ENCODE data around the gene DNMT3L.

Gene DNMT3L

GRCh38 chr21:44291078-44291935 lies 29.6 kb upstream of the DNMT3L start:
- TF ChIP-seq TAF1 (IDR thresholded peaks at IDR 0.05; ENCODE audit: borderline replicate concordance, insufficient read depth, low read length) = no peak
- TF ChIP-seq REST (IDR thresholded peaks at IDR 0.05; ENCODE audit: insufficient read depth in 1 of 2, low read depth in 2 of 2, low read length in 2 of 2) = no peak
- TF ChIP-seq POLR2AphosphoS5 (IDR thresholded peaks at IDR 0.05; ENCODE audit: low read depth, low read length) = no peak
- no peak for TF ChIP-seq SIN3A (IDR thresholded peaks at IDR 0.05; ENCODE audit: borderline replicate concordance, insufficient read depth, low read length)
- TF ChIP-seq FOXP2 (optimal IDR thresholded peaks at IDR 0.05; ENCODE audit: borderline replicate concordance, extremely low read depth, extremely low read length, insufficient read depth) = no peak

- TF ChIP-seq TAF1 (IDR thresholded peaks at IDR 0.05; ENCODE audit: borderline replicate concordance, insufficient read depth, low read length) (no peak), POLR2AphosphoS5 (IDR thresholded peaks at IDR 0.05; ENCODE audit: low read depth, low read length) (no peak), SIN3A (IDR thresholded peaks at IDR 0.05; ENCODE audit: borderline replicate concordance, insufficient read depth, low read length) (no peak), FOXP2 (optimal IDR thresholded peaks at IDR 0.05; ENCODE audit: borderline replicate concordance, extremely low read depth, extremely low read length, insufficient read depth) (no peak), REST (IDR thresholded peaks at IDR 0.05; ENCODE audit: insufficient read depth in 1 of 2, low read depth in 2 of 2, low read length in 2 of 2) (no peak)
These were observed 28.8 kb upstream of the DNMT3L start for GRCh38 chr21:44290327-44291077.

GRCh38 chr21:44289381-44290010 lies 27.8 kb upstream of the DNMT3L start:
- TF ChIP-seq FOXP2 (optimal IDR thresholded peaks at IDR 0.05; ENCODE audit: borderline replicate concordance, extremely low read depth, extremely low read length, insufficient read depth) = no peak
- no peak for TF ChIP-seq TAF1 (IDR thresholded peaks at IDR 0.05; ENCODE audit: borderline replicate concordance, insufficient read depth, low read length)
- TF ChIP-seq REST (IDR thresholded peaks at IDR 0.05; ENCODE audit: insufficient read depth in 1 of 2, low read depth in 2 of 2, low read length in 2 of 2) = no peak
- no peak for TF ChIP-seq SIN3A (IDR thresholded peaks at IDR 0.05; ENCODE audit: borderline replicate concordance, insufficient read depth, low read length)
- TF ChIP-seq POLR2AphosphoS5 (IDR thresholded peaks at IDR 0.05; ENCODE audit: low read depth, low read length) = no peak

DNA sequence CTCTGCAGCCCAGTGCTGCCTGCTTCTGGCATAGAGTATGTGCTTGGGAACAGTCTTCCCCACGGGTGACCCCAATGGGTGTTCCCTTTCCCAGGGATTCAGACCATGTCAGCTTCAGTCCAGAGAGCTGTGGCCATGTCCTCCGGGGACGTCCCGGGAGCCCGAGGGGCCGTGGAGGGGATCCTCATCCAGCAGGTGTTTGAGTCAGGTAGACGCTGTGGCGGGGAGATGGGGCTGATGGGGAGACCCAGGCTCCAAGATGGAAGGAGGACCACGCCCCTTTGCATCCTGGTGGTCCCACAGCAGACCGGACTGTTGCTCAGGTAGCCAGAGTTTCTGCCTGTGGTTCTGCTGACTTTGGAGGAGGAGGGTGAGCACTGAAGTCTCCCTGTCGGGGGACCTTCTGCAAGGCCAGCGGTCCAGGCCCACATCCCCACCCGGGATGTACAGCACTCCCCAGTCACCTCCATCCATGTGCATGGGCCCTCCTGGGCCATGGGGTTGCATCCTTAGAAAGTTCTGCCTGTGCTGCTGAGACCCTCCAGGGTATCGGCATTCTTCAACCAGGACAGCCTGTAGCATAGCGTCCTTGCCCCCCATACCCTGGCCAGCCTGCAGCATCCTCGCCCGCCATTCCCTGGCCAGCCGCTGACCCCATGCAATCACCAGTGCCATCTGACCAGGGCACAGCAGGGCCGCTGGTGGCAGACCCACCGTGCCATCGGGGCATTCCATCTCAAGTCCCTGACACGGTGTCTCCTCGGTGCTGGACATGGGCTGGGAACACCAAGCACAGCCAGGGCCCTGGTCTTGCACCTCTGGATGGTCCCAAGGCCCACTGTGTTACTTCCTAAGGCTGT lies 26.8 kb upstream of the DNMT3L start:
- TF ChIP-seq REST (IDR thresholded peaks at IDR 0.05; ENCODE audit: insufficient read depth in 1 of 2, low read depth in 2 of 2, low read length in 2 of 2) = no peak
- TF ChIP-seq SIN3A (IDR thresholded peaks at IDR 0.05; ENCODE audit: borderline replicate concordance, insufficient read depth, low read length) = no peak
- TF ChIP-seq TAF1 (IDR thresholded peaks at IDR 0.05; ENCODE audit: borderline replicate concordance, insufficient read depth, low read length) = no peak
- TF ChIP-seq POLR2AphosphoS5 (IDR thresholded peaks at IDR 0.05; ENCODE audit: low read depth, low read length) = no peak
- TF ChIP-seq FOXP2 (optimal IDR thresholded peaks at IDR 0.05; ENCODE audit: borderline replicate concordance, extremely low read depth, extremely low read length, insufficient read depth) = no peak

Data from PFSK-1 (cell line).